Liver (tissue), 3 donors: ENCODE data around the gene APOC1.

ENCODE experiments used
- ATF3 ChIP-seq: IDR thresholded peaks from 2 replicates; pipeline ENCODE4 v1.6.1; 2016; ENCODE audit warnings: antibody characterized with exemption
- CTCF ChIP-seq: fragments of 150-350 bp; IDR thresholded peaks from 2 replicates; pipeline ENCODE4 v1.5.1; 2017; ENCODE audit warnings: improper control_type of control experiment, low read depth, low read length; ENCODE audit not compliant: missing input control
- donor health status: healthy.
- donor health status: healthy.

- TF ChIP-seq CTCF: no peak
- TF ChIP-seq ATF3: no peak
Measured at GRCh38 chr19:44968670-44969069, 54.3 kb downstream of the APOC1 start.
